A549 (cell line): ENCODE data around the gene ZNRF2. TPM values are rescaled to one million over a fixed set of nuclear protein-coding genes. Genes with fewer than 3 reads are reported as not detected.

Source experiments
- ATAC-seq, 2 experiments: fragments of 200-7000 bp in 1 of 2; fragments of >200 bp in 1 of 2; cut with Nextera tagmentation in 1 of 2; cut with Tn5 transposase in 1 of 2; 3 replicates each; pipeline versions ENCODE4 v1.8.0 to v1.9.1; 2018 to 2020; ENCODE audit warnings: mild to moderate bottlenecking in 1 of 2, moderate library complexity in 1 of 2
- CTCF ChIA-PET: fragments of 300-600 bp; sonication (Branson Sonifier 250); formaldehyde crosslinking; extraction: SDS; loops from one replicate; lab custom pipeline; 2021; ENCODE audit warnings: antibody characterized with exemption, inconsistent platforms; lab: Yijun Ruan, JAX
- POLR2A ChIA-PET: fragments of 350-600 bp; formaldehyde crosslinking; extraction: SDS; loops from one replicate; lab custom pipeline; 2021; ENCODE audit warnings: antibody characterized with exemption, inconsistent platforms; lab: Yijun Ruan, JAX
- DNase-seq, 2 experiments: peaks; one replicate each; pipeline versions ENCODE4 v3.0.0 to v3.0.0-alpha.2; 2011 to 2016; ENCODE audit warnings: low read depth in 1 of 2, low spot score in 1 of 2
- FAIRE-seq: peaks from 2 replicates; lab custom pipeline; 2011; peaks lifted over from hg19 to GRCh38; lab: Jason Lieb, UNC
- H3K27ac ChIP-seq, 2 experiments: fragments of >200 bp; sonication (Bioruptor Twin); formaldehyde crosslinking; 3 replicates each; pipeline ENCODE4 v1.5.1; 2016 to 2017
- H3K4me1 ChIP-seq: fragments of >200 bp; sonication (Bioruptor Twin); formaldehyde crosslinking; 3 replicates; pipeline ENCODE4 v1.6.1; 2016
- H3K4me2 ChIP-seq: fragments of >200 bp; sonication (Bioruptor Twin); formaldehyde crosslinking; 3 replicates; pipeline ENCODE4 v1.6.1; 2016
- H3K4me3 ChIP-seq: fragments of >200 bp; sonication (Bioruptor Twin); formaldehyde crosslinking; 3 replicates; pipeline ENCODE4 v1.5.1; 2016
- H3K9me3 ChIP-seq: fragments of >200 bp; sonication (Bioruptor Twin); formaldehyde crosslinking; 3 replicates; pipeline ENCODE4 v1.6.1; 2016
- CHD2 ChIP-seq: fragments of 150-350 bp; IDR thresholded peaks from 2 replicates; pipeline ENCODE4 v1.6.1; 2014; ENCODE audit warnings: low read length; ENCODE audit not compliant: partially characterized antibody
- CTCF ChIP-seq: fragments of >200 bp; sonication (Bioruptor Twin); formaldehyde crosslinking; IDR thresholded peaks from 3 replicates; pipeline ENCODE4 v1.5.1; 2016
- E2F6 ChIP-seq: IDR thresholded peaks from 2 replicates; pipeline ENCODE4 v1.6.1; 2012; ENCODE audit warnings: low read depth, borderline replicate concordance
- ELK1 ChIP-seq: fragments of 150-350 bp; IDR thresholded peaks from 2 replicates; pipeline ENCODE4 v1.6.1; 2014; ENCODE audit warnings: low read depth, mild to moderate bottlenecking, low read length
- EP300 ChIP-seq, 2 experiments: fragments of >200 bp; sonication (Bioruptor Twin); formaldehyde crosslinking; IDR thresholded peaks; 2 replicates in 1 of 2; 3 replicates in 1 of 2; pipeline ENCODE4 v1.6.1; 2016 to 2017
- GATA3 ChIP-seq: IDR thresholded peaks from 2 replicates; pipeline ENCODE4 v1.6.1; 2012; ENCODE audit warnings: borderline replicate concordance
- HMGXB4 ChIP-seq: fragments of 250-450 bp; sonication (Bioruptor Pico); IDR thresholded peaks from 2 replicates; pipeline ENCODE4 v1.5.0; 2021; ENCODE audit warnings: mild to moderate bottlenecking, moderate library complexity, borderline replicate concordance
- HOXA7 ChIP-seq: fragments of 250-450 bp; sonication (Bioruptor Pico); IDR thresholded peaks from 2 replicates; pipeline ENCODE4 v1.5.0; 2020; ENCODE audit warnings: mild to moderate bottlenecking, moderate library complexity
- JUNB ChIP-seq: fragments of >200 bp; sonication (Bioruptor Twin); formaldehyde crosslinking; IDR thresholded peaks from 2 replicates; pipeline ENCODE4 v1.6.1; 2016
- KDM5A ChIP-seq: fragments of 200-600 bp; sonication (generic); IDR thresholded peaks from 2 replicates; pipeline ENCODE4 v1.6.1; 2016; ENCODE audit warnings: antibody characterized with exemption, mild to moderate bottlenecking
- MAFK ChIP-seq: fragments of 450-650 bp; IDR thresholded peaks from 2 replicates; pipeline ENCODE4 v1.6.1; 2014; ENCODE audit not compliant: partially characterized antibody
- NFE2L2 ChIP-seq: fragments of 150-350 bp; conservative IDR thresholded peaks from 2 replicates; pipeline ENCODE4 v1.6.1; 2014; ENCODE audit warnings: low read length
- PBX3 ChIP-seq: IDR thresholded peaks from 2 replicates; pipeline ENCODE4 v1.6.1; 2012
- RAD21 ChIP-seq, 2 experiments: fragments of >200 bp in 1 of 2; sonication (Bioruptor Twin) in 1 of 2; formaldehyde crosslinking in 1 of 2; IDR thresholded peaks in 1 of 2; conservative IDR thresholded peaks in 1 of 2; 2 replicates in 1 of 2; 3 replicates in 1 of 2; pipeline ENCODE4 v1.6.1; 2012 to 2018; ENCODE audit warnings: inconsistent platforms in 1 of 2
- SMC3 ChIP-seq: fragments of >200 bp; sonication (Bioruptor Twin); formaldehyde crosslinking; IDR thresholded peaks from 3 replicates; pipeline ENCODE4 v1.6.1; 2018; ENCODE audit warnings: inconsistent platforms
- SREBF2 ChIP-seq: fragments of 450-650 bp; IDR thresholded peaks from 2 replicates; pipeline ENCODE4 v1.6.1; 2014; ENCODE audit warnings: mild to moderate bottlenecking, moderate library complexity
- TP53 ChIP-seq: fragments of 250-450 bp; sonication (Bioruptor Pico); IDR thresholded peaks from 2 replicates; pipeline ENCODE4 v1.5.0; 2021; ENCODE audit warnings: mild to moderate bottlenecking, moderate library complexity
- USF2 ChIP-seq: fragments of 450-650 bp; IDR thresholded peaks from 2 replicates; pipeline ENCODE4 v1.6.1; 2014; ENCODE audit warnings: antibody characterized with exemption
- ZC3H11A ChIP-seq: fragments of 450-650 bp; IDR thresholded peaks from 2 replicates; pipeline ENCODE4 v1.6.1; 2014; ENCODE audit warnings: antibody characterized with exemption, mild to moderate bottlenecking
- ZSCAN20 ChIP-seq: fragments of 250-450 bp; sonication (Bioruptor Pico); IDR thresholded peaks from 2 replicates; pipeline ENCODE4 v1.8.0; 2022; ENCODE audit warnings: mild to moderate bottlenecking, moderate library complexity
- WGBS: methylation state at CpG from one replicate; pipeline ENCODE4 v1.1.6; 2017; ENCODE audit errors: missing lambda C conversion rate; 5-methylcytosine and 5-hydroxymethylcytosine counted together
- polyA plus RNA-seq, 4 experiments: library from polyadenylated mRNA; depleted of rRNA in 3 of 4; stranded (reverse); fragments of >200 nt; fragmentation: RNase III in 1 of 4; extraction: RNeasy Plus Mini Kit Qiagen cat#74134 plus additional on column Dnase treatment in 1 of 4; gene quantifications; 2 replicates in 3 of 4; 3 replicates in 1 of 4; pipeline ENCODE4 v1.2.3, GENCODE V29; 2011 to 2017
- TF ChIP-seq, protein P1 (sequence below): IDR thresholded peaks from 2 replicates; pipeline ENCODE4 v1.6.1; 2012

Gene ZNRF2
- polyA plus RNA-seq, 2 of the 4 experiments (the other 2 are of a cell fraction): 5.9 to 11.4 TPM

DNA sequence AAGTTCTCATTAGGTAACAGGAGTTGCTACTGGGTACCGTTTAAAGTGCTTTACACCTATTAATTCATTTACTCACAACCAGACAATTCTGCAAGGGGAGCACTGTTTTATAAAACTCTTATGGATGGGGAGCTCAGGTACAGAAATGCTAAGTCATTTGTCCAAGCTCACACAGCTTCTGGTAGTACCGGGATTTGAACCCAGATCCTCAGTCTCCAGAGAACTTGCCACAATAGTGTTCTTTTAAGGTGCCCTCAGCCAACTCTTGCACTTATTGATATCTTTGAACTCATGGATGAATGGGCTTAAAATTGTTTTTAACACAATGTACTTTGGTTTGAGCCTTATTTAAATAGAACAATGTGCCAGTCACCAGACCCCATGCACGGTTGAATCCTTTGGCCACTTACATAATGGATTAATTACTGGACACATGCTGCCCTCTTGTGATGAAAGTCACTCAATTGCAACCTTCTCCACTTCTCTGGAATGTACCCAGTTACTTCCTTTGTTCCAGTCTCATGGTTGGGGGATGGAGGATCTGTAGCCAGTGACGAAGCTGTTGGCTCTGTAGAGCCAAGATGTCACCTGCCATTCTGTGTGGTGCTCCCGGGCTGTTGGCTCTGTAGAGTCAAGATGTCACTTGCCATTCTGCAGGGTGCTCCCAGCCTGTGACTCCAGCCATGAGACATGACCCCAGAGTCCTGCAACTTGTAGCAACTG is 128.5 kb downstream of the ZNRF2 start:
- ATAC-seq (peak; percentile 97), FAIRE-seq (no peak)
- POLR2A ChIA-PET: no interaction called here

More for the DNA sequence above, 128.5 kb downstream of the ZNRF2 start:
- peaks cover 5% of the 10 kb centered on the region; the same call in 2 of the 3 replicates for H3K9me3 ChIP-seq
- H3K4me2 ChIP-seq: no peak overlapping the region
- TF ChIP-seq E2F6: no peak
- TF ChIP-seq ZC3H11A: no peak
- no peak for TF ChIP-seq GATA3
- TF ChIP-seq, protein P1, sequence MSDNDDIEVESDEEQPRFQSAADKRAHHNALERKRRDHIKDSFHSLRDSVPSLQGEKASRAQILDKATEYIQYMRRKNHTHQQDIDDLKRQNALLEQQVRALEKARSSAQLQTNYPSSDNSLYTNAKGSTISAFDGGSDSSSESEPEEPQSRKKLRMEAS: 0 out of 2 replicates have a peak, but pooled peaks have one; percentile 36
- peak; percentile 75 for TF ChIP-seq CTCF
- TF ChIP-seq SREBF2: no peak
- TF ChIP-seq PBX3: no peak
- TF ChIP-seq NFE2L2: no peak
- TF ChIP-seq USF2: no peak
- no peak for TF ChIP-seq KDM5A
- TF ChIP-seq MAFK: no peak
- no peak for TF ChIP-seq ELK1
- TF ChIP-seq TP53 (CRISPR knock-in tag): no peak
- no peak for TF ChIP-seq ZSCAN20 (CRISPR knock-in tag)
- peak; percentile 85 to 88 for TF ChIP-seq RAD21 (conservative IDR thresholded peaks at IDR 0.05 in 1 of 2, IDR thresholded peaks at IDR 0.05 in 1 of 2)
- no peak for TF ChIP-seq CHD2
- no peak for TF ChIP-seq JUNB
- no peak for TF ChIP-seq HMGXB4 (CRISPR knock-in tag)
- TF ChIP-seq HOXA7: no peak
- no peak for TF ChIP-seq EP300 (IDR thresholded peaks at IDR 0.05)
- peak; percentile 90 for TF ChIP-seq SMC3
- no peak overlapping the region for H3K27ac ChIP-seq
- DNase-seq: peak; percentile 66 to 85
- H3K4me3 ChIP-seq: no peak overlapping the region
- WGBS: 57% methylated on average over 4 of the region's 5 CpGs
- CTCF ChIA-PET: interaction anchor here (0.6 to 7.5 kb wide), 37 partner anchors 8 to 278 kb away, joined by 3 to 107 read pairs (median 4); partner anchors contain the start of genes MTURN and ZNRF2
- no peaks in the 10 kb centered on the region for H3K4me1 ChIP-seq
